GM10266 (cell line): Measurements from ENCODE around the gene NKD1.

Experiments
- DNase-seq: peaks from one replicate; pipeline ENCODE4 v3.0.0; 2012; ENCODE audit errors: extremely low spot score
- CTCF ChIP-seq: IDR thresholded peaks from 2 replicates; pipeline ENCODE4 v1.5.1; 2012; ENCODE audit warnings: mild to moderate bottlenecking, low read depth; ENCODE audit not compliant: control insufficient read depth, insufficient read depth; ENCODE audit errors: missing control alignments

The NKD1 gene

GRCh38 chr16:50515218-50515617 is 33.0 kb upstream of the NKD1 start:
- no peak for TF ChIP-seq CTCF
- DNase-seq: no peak

- no peak for DNase-seq
- no peak for TF ChIP-seq CTCF
Measured at GRCh38 chr16:50516401-50516800, 31.8 kb upstream of the NKD1 start.

GRCh38 chr16:50516890-50517289 is 31.3 kb upstream of the NKD1 start:
- no peak for DNase-seq

GRCh38 chr16:50517450-50518252 is 30.5 kb upstream of the NKD1 start:
- no peak for TF ChIP-seq CTCF
- DNase-seq: no peak

More at GRCh38 chr16:50516890-50517289, 31.3 kb upstream of the NKD1 start:
- TF ChIP-seq CTCF: no peak

GRCh38 chr16:50519001-50519400 is 29.2 kb upstream of the NKD1 start:
- no peak for DNase-seq
- no peak for TF ChIP-seq CTCF

- no peak for TF ChIP-seq CTCF
- no peak for DNase-seq
Measured at GRCh38 chr16:50519602-50520001, 28.6 kb upstream of the NKD1 start.

- TF ChIP-seq CTCF: no peak
- DNase-seq: no peak
Measured at GRCh38 chr16:50520451-50521245, 27.5 kb upstream of the NKD1 start.
